HG02840 (cell line): ENCODE data around the gene CNFN.

Experiments
- ATAC-seq: cut with Tn5 transposase; IDR thresholded peaks from one replicate; pipeline ENCODE4 v1.9.1; 2021; ENCODE audit warnings: mild to moderate bottlenecking, moderate library complexity, moderate number of reproducible peaks; ENCODE audit not compliant: unreplicated experiment, low FRiP score

CNFN gene

GRCh38 chr19:42376177-42376555 lies 13.9 kb downstream of the CNFN start:
- no peak for ATAC-seq

- no peak for ATAC-seq
Measured at GRCh38 chr19:42375415-42376176, 14.5 kb downstream of the CNFN start.

GRCh38 chr19:42374826-42375376 lies 15.2 kb downstream of the CNFN start:
- no peak for ATAC-seq

GRCh38 chr19:42370626-42371175 lies 19.4 kb downstream of the CNFN start:
- no peak for ATAC-seq

- no peak for ATAC-seq
Measured at GRCh38 chr19:42370068-42370520, 20.0 kb downstream of the CNFN start.

- no peak for ATAC-seq
Measured at GRCh38 chr19:42369433-42370067, 20.5 kb downstream of the CNFN start.

GRCh38 chr19:42368765-42369164 lies 21.3 kb downstream of the CNFN start:
- no peak for ATAC-seq

GRCh38 chr19:42368360-42368759 lies 21.7 kb downstream of the CNFN start:
- no peak for ATAC-seq

- no peak for ATAC-seq
Measured at GRCh38 chr19:42367929-42368328, 22.2 kb downstream of the CNFN start.

GRCh38 chr19:42366673-42367072 lies 23.4 kb downstream of the CNFN start:
- no peak for ATAC-seq

- ATAC-seq, result no peak
Measured at GRCh38 chr19:42363614-42364346, 26.3 kb downstream of the CNFN start.

GRCh38 chr19:42362891-42363440 lies 27.1 kb downstream of the CNFN start:
- ATAC-seq, result no peak

GRCh38 chr19:42362342-42362741 lies 27.8 kb downstream of the CNFN start:
- no peak for ATAC-seq

- no peak for ATAC-seq
Measured at GRCh38 chr19:42361545-42361910, 28.6 kb downstream of the CNFN start.

- ATAC-seq, result no peak
Measured at GRCh38 chr19:42360787-42361544, 29.1 kb downstream of the CNFN start.

- ATAC-seq, result no peak
Measured at GRCh38 chr19:42357290-42357689, 32.8 kb downstream of the CNFN start.

GRCh38 chr19:42356686-42357085 lies 33.4 kb downstream of the CNFN start:
- ATAC-seq, result no peak

GRCh38 chr19:42355896-42356295 lies 34.2 kb downstream of the CNFN start:
- no peak for ATAC-seq

GRCh38 chr19:42353341-42354015 lies 36.6 kb downstream of the CNFN start:
- no peak for ATAC-seq
